Gastroesophageal sphincter (tissue), 2 donors: ENCODE data around the gene NTRK1.

ENCODE experiments used
- POLR2A ChIP-seq, 2 donors: fragments of 450-650 bp; IDR thresholded peaks; one replicate each; pipeline ENCODE4 v1.6.1; 2017; ENCODE audit warnings: antibody characterized with exemption in 2 of 2, mild to moderate bottlenecking in 2 of 2, moderate library complexity in 1 of 2
- POLR2AphosphoS5 ChIP-seq: sonication (generic); formaldehyde crosslinking; IDR thresholded peaks from one replicate; pipeline ENCODE4 v1.6.1; 2017; ENCODE audit warnings: antibody characterized with exemption

DNA sequence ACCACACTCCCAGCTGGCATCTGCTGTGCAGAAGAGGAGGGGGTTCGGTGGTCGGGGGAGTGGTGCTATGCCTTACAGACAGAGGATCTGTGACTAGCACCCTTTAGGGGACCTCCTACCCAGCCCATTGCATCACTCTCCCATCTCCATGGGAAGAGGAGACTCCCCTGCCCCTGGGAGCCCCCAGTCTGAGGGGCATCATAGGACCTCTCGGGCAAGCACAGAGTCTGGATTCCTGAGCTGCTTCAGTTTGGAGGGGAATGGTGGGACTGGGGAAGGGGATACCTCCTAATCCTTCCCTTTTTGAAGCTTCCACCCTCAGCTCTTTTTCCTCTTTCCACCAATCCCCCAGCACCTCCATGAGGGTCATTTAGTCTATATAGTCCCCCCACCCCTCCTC, 3.1 kb upstream of the NTRK1 start:
- TF ChIP-seq POLR2A (IDR thresholded peaks at IDR 0.05) (no peak), POLR2AphosphoS5 (no peak)
